D721Med (cell line): Measurements from ENCODE around the gene KRT24.
"Not testable (repeated sequence)": the region's sequence is repeated elsewhere in the genome, so short reads cannot be mapped to it uniquely, and the experiment has no call there.

Source experiments
- DNase-seq: peaks from one replicate; pipeline ENCODE4 v3.0.0; 2011; ENCODE audit warnings: low spot score; ENCODE audit not compliant: insufficient read length
- FAIRE-seq: peaks from 2 replicates; lab custom pipeline; 2011; peaks lifted over from hg19 to GRCh38; lab: Jason Lieb, UNC
- CTCF ChIP-seq: IDR thresholded peaks from 2 replicates; pipeline ENCODE4 v1.5.1; 2012; ENCODE audit warnings: mild to moderate bottlenecking, control low read depth; ENCODE audit not compliant: insufficient read depth; ENCODE audit errors: missing control alignments

The KRT24 gene

GRCh38 chr17:40703652-40704051 is at the start of gene KRT24:
Gene KRT24 (minus strand): TSS chr17:40703752. CDS start chr17:40703693, 59 bp downstream.
- TF ChIP-seq CTCF: no peak
- FAIRE-seq: no peak
- DNase-seq: no peak

- DNase-seq: no peak
- no peak for FAIRE-seq
- no peak for TF ChIP-seq CTCF
Observed at GRCh38 chr17:40751065-40751464, 47.5 kb upstream of the KRT24 start.

- no peak for FAIRE-seq
Observed at GRCh38 chr17:40750391-40750790, 46.8 kb upstream of the KRT24 start.

GRCh38 chr17:40748666-40749065 is 45.1 kb upstream of the KRT24 start:
- DNase-seq, FAIRE-seq: not testable (repeated sequence)

More at GRCh38 chr17:40750391-40750790, 46.8 kb upstream of the KRT24 start:
- DNase-seq: no peak
- TF ChIP-seq CTCF: no peak

GRCh38 chr17:40738553-40738952 is 35.0 kb upstream of the KRT24 start:
- no peak for FAIRE-seq
- no peak for DNase-seq
- TF ChIP-seq CTCF: no peak

- FAIRE-seq (no peak), DNase-seq (no peak)
- TF ChIP-seq CTCF: no peak
Observed at GRCh38 chr17:40735016-40735415, 31.5 kb upstream of the KRT24 start.

GRCh38 chr17:40734018-40734417 is 30.5 kb upstream of the KRT24 start:
- DNase-seq (no peak), FAIRE-seq (no peak)

More at GRCh38 chr17:40734018-40734417, 30.5 kb upstream of the KRT24 start:
- no peak for TF ChIP-seq CTCF
